Ecto neural progenitor cell (in vitro differentiated cells): ENCODE results near the gene CANT1.
"Not testable (repeated sequence)": the region's sequence is repeated elsewhere in the genome, so short reads cannot be mapped to it uniquely, and the experiment has no call there.

Experiments
- DNase-seq: peaks from one replicate; pipeline ENCODE4 v3.0.0-alpha.2; 2018; ENCODE audit warnings: low spot score

CANT1 gene

GRCh38 chr17:78958641-78959127 lies 50.9 kb downstream of the CANT1 start:
- no peak for DNase-seq

GRCh38 chr17:78957128-78957527 lies 52.4 kb downstream of the CANT1 start:
- no peak for DNase-seq

GRCh38 chr17:78956254-78956653 lies 53.3 kb downstream of the CANT1 start:
- no peak for DNase-seq

GRCh38 chr17:78954684-78955083 lies 54.9 kb downstream of the CANT1 start:
- DNase-seq: no peak

GRCh38 chr17:78953356-78954350 lies 55.9 kb downstream of the CANT1 start:
- DNase-seq: peak; percentile 57

- no peak for DNase-seq
Measured at GRCh38 chr17:78952706-78953105, 56.9 kb downstream of the CANT1 start.

GRCh38 chr17:78951967-78952551 lies 57.5 kb downstream of the CANT1 start:
- DNase-seq: peak; percentile 46

GRCh38 chr17:78950870-78951269 lies 58.7 kb downstream of the CANT1 start:
- DNase-seq: no peak

- DNase-seq: no peak
Measured at GRCh38 chr17:78947235-78948149, 62.1 kb downstream of the CANT1 start.

GRCh38 chr17:78946631-78947030 lies 62.9 kb downstream of the CANT1 start:
- DNase-seq: no peak

- no peak for DNase-seq
Measured at GRCh38 chr17:78946131-78946530, 63.4 kb downstream of the CANT1 start.

- not testable (repeated sequence) for DNase-seq
Measured at GRCh38 chr17:78945455-78945854, 64.1 kb downstream of the CANT1 start.

GRCh38 chr17:78944956-78945355 lies 64.6 kb downstream of the CANT1 start:
- DNase-seq: no peak

GRCh38 chr17:78944026-78944425 lies 65.5 kb downstream of the CANT1 start:
- DNase-seq: no peak
